Fibroblast of the aortic adventitia (primary cell): ENCODE data around the gene GOLGA6L24. TPM values are rescaled to one million over a fixed set of nuclear protein-coding genes. Genes with fewer than 3 reads are reported as not detected.

Experiments
- small RNA-seq: library from RNA; depleted of rRNA; stranded (forward); fragments of <200 nt; gene quantifications from one replicate; pipeline ENCODE3, GENCODE V24; 2012
- total RNA-seq: library from RNA; depleted of rRNA; stranded (reverse); fragments of >200 nt; gene quantifications from 2 replicates; pipeline ENCODE4 v1.2.3, GENCODE V29; 2012; ENCODE audit warnings: low replicate concordance

GOLGA6L24 gene
- total RNA-seq, 1 donor: not detected

Small RNA genes lying within 50 kb of the gene (small RNA-seq; reads per million reads assigned to genes)
- gene AC091304.5 (not detected), gene RN7SL238P (not detected)

Other genes starting within 250 kb of the GOLGA6L24 start
- gene HERC2, start 35.9 kb downstream of the GOLGA6L24 start, total RNA-seq: 41.4 and 49.1 TPM in 2 replicates
- under 0.01 TPM in 1 of 2 replicates, not detected in the other for gene GOLGA8F, start 20.6 kb upstream of the GOLGA6L24 start, total RNA-seq
- gene GOLGA8G, start 174.9 kb upstream of the GOLGA6L24 start, total RNA-seq: not detected in 2 replicates
- not detected in 2 replicates for gene GOLGA6L25, start 195.5 kb upstream of the GOLGA6L24 start, total RNA-seq